Fibroblast of skin of back (primary cell): ENCODE measurements around the gene UQCRH.
"Not testable (repeated sequence)": the region's sequence is repeated elsewhere in the genome, so short reads cannot be mapped to it uniquely, and the experiment has no call there.

Experiments used
- DNase-seq: peaks from one replicate; pipeline ENCODE4 v3.0.0-alpha.2; 2013

UQCRH gene

GRCh38 chr1:46300673-46301405 is 2.7 kb upstream of the UQCRH start:
- peak; percentile 32 for DNase-seq

DNA sequence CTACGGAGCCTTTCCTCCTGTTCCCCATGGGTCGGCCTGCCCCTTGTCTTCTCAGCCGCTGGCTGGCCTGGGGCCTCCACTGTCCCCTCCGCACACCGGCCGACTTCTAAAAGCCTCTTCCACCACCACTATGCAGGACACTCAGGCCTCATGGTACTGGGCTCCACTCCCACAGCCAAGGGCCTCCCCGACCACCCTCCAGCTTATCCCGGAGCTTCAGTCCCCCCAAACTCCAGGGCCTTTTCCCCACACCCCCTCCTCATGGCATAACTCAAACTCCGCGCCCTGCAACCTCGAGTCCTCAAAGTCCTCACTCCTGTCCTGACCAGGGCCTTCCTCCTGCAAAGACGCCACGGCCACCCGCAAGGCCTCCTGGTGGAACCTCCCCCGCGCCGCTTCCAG is 2.1 kb upstream of the UQCRH start:
- no peak for DNase-seq

GRCh38 chr1:46301808-46302640 is 1.5 kb upstream of the UQCRH start:
- DNase-seq, result peak; percentile 62

GRCh38 chr1:46302641-46303037 is 859 bp upstream of the UQCRH start:
- DNase-seq, result peak; percentile 41

GRCh38 chr1:46303872-46304326 is 401 bp downstream of the UQCRH start:
- DNase-seq, result no peak

GRCh38 chr1:46306159-46306530 is 2.6 kb downstream of the UQCRH start:
- no peak for DNase-seq

DNA sequence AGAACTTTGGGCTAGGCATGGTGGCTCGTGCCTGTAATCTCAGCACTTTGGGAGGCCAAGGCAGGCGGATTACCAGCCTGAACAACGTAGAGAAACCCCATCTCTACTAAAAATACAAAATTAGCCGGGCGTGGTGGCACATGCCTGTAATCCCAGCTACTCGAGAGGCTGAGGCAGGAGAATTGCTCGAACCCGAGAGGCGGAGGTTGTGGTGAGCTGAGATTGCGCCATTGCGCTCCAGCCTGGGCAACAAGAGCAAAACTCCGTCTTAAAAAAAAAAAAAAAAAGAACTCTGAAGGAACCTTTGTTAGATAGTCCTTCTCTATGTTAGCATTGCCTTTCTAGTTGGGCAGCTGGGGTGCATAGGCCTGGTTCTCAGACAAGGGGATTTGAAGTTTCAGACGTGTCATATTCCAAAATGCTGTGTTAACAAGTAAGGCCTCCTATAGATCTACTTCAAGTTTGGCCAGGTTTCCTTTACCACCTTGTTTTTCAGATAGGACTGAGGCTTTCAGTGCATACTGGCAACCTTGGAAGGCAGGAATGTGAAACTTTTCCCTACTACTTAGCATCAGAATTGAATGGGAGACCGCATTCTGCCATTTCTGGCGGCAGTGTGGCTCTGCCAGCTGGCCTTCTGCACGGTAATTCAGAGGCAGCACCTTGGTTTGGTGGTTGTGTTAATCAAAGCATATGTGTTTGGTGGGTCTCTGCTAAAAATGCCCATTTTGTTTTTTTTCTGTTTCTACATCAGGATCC is 6.1 kb downstream of the UQCRH start:
- DNase-seq, result no peak

DNA sequence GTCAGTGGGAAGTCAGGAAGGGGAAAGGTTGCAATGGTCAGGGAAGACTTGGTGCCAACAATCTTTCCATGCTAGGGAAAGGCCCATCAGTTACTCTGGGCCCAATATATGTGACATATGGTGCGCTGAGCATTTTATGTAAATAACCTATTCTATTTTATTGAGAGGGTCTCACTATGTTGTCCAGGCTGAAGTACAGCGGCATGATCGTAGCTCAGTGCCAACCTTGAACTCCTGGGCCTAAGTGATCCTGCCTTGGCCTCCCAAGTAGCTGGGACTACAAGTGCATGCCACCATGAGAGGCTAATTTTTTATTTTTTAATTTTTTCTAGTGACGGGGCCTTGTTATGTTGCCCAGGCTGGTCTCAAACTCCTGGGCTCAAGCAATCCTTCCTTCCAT is 6.8 kb downstream of the UQCRH start:
- DNase-seq, result no peak

DNA sequence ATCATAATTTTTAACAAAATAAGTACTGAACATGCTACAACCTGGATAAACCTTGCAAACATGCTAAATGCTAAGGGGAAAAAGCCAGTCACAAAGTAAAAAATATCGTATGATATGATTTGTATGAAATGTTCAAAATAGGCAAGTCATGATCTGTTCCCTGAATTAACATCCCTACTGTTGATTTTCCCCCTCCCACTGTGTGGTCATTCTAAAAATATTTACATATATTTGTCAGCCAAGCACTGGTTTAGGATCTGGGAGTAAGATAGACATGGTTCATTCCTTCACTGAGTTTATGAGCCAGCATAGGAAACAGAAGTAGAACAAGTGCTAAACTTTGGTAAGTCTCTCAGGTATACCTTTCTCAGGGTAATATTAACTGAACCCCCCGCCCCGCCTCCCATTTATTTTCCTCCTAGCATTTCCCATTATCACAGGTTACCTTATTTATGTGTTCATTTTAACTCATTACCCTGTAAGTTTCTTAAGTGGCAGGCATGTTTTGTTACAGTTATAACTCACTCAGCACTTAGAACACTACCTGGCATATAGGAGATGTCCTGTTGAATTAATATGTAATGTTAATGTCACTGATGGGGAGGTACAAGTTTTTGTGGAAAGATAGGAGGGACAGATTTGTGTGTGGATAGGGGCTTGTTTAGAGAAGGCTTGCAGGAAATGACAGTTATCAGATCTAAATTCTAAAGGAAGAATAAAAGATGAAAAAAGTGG is 12.3 kb downstream of the UQCRH start:
- peak; percentile 87 for DNase-seq

DNA sequence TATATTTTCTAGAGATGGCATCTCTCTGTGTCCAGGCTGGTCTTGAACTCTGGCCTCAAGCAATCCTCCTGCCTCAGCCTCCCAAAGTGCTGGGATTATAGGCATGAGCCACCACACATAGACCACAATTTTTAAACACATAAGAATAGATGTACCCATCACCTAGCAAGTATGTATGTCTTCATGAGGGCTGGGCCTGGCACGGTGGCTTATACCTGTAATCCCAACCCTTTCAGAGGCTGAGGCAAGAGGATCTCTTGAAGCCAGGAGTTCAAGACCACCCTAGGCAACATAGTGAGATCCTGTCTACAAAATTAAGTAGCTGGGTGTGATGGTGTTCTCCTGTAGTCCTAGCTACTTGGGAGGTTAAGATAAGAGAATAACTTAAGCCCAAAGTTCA is 13.8 kb downstream of the UQCRH start:
- DNase-seq, result no peak

DNA sequence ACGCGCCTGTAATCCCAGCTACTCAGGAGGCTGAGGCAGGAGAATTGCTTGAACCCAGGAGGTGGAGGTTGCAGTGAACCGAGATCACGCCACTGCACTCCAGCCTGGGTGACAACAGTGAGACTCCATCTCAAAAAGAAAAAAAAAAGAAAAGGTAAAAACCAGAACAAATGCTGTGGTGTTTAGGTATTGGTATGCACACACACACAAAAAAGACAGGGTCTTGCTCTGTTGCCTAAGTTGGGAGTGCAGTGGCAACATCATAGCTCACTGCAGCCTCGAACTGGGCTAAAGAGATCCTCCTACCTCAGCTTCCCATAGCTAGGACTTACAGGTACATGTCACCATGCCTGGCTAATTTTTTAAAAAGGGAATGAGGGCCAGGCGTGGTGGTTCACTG is 15.8 kb downstream of the UQCRH start:
- DNase-seq, result not testable (repeated sequence)

GRCh38 chr1:46319960-46320914 is 16.7 kb downstream of the UQCRH start:
- not testable (repeated sequence) for DNase-seq

- DNase-seq, result not testable (repeated sequence)
Observed at GRCh38 chr1:46322191-46322590, 18.7 kb downstream of the UQCRH start.

DNA sequence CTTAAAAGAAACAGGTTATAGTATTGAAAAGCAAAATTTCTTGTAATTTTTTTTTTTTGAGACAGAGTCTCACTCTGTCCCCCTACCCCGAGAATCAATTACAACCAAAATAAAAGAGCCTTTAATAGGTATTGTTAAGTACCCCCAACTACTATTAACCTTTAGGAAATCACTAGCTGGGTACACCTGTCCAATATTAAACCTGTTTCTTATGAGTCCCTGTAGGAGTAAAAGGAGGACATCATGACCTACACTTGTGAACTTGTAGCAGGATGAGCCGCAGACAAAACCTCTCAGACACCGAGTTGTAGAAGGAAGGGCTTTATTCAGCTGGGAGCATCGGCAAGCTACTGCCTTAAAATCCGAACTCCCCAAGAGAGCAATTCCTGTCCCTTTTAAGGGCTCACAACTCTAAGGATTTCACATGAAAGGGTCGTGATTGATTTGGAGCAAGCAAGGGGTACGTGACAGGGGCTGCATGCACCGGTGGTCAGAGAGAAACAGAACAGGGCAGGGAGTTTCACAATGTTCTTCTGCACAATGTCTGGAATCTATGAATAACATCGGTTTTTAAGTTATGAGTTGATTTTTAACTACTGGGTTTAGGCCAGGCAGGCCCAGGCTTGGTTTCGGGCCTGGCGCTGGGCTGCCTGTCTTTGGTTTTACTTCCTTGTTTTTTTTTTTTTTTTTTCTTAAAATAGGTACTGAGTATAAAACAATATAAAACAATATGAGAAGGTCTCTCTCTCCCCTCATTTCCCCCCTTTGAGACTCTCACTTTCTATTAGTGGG is 22.0 kb downstream of the UQCRH start:
- not testable (repeated sequence) for DNase-seq

DNA sequence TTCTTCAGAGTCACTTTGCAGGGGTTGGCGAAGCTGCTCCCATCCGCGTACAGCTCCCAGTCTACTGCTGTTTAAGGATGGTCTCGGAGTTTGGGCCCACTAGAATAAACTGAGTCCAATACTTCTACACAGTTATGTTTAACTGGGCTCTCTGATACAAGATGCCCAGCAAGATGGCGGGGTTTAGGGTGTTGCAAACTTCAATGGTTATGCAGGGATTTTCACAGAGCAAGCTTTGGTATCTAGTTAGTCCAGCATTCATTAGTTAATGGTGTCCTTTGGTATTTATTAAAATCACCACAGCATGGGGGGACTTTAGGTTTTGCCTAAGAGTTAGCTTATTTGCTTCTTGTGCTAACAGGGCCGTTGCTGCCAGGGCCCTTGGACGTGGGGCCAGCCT is 24.7 kb downstream of the UQCRH start:
- not testable (repeated sequence) for DNase-seq

- not testable (repeated sequence) for DNase-seq
Observed at GRCh38 chr1:46329807-46330206, 26.3 kb downstream of the UQCRH start.

GRCh38 chr1:46330381-46330780 is 26.9 kb downstream of the UQCRH start:
- DNase-seq, result not testable (repeated sequence)

DNA sequence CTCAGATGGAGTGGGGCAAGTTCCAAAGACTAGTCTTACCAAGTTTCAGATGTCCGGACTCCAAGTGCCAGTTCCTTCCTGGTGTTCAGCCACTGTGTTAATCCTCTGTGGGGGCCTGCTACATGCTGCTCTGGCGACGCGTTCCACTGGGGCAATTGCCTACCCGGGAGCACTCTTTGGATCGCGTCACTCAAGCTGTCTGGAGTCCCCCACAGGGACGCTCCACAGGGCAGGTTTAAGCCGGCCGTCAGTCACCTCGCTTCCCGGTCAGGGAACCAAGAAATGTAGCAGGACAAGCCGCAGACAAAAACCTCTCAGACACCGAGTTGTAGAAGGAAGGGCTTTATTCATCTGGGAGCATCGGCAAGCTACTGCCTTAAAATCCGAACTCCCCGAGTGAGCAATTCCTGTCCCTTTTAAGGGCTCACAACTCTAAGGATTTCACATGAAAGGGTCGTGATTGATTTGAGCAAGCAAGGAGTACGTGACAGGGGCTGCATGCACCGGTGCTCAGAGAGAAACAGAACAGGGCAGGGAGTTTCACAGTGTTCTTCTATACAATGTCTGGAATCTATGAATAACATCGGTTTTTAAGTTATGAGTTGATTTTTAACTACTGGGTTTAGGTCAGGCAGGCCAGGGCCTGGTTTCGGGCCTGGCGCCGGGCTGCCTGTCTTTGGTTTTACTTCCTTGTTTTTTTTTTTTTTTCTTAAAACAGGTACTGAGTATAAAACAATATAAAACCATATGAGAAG is 28.5 kb downstream of the UQCRH start:
- DNase-seq, result not testable (repeated sequence)

- peak; percentile 26 for DNase-seq
Observed at GRCh38 chr1:46333300-46334029, 30.0 kb downstream of the UQCRH start.
